Dedifferentiated amniotic fluid mesenchymal stem cell (primary cell): ENCODE results near the gene TFB2M.

Experiments
- DNase-seq: peaks from one replicate; pipeline ENCODE4 v3.0.0-alpha.2; 2016; ENCODE audit errors: extremely low spot score

Gene TFB2M

GRCh38 chr1:246513619-246514343, 52.3 kb downstream of the TFB2M start:
- DNase-seq: no peak

- DNase-seq: no peak
These were observed 53.0 kb downstream of the TFB2M start for GRCh38 chr1:246513041-246513440.

- no peak for DNase-seq
These were observed 53.4 kb downstream of the TFB2M start for GRCh38 chr1:246512635-246513034.

GRCh38 chr1:246512230-246512629, 53.8 kb downstream of the TFB2M start:
- no peak for DNase-seq

- no peak for DNase-seq
These were observed 54.9 kb downstream of the TFB2M start for GRCh38 chr1:246511203-246511602.

- DNase-seq: no peak
These were observed 55.7 kb downstream of the TFB2M start for GRCh38 chr1:246510147-246511030.

- DNase-seq: no peak
These were observed 57.0 kb downstream of the TFB2M start for GRCh38 chr1:246508897-246509688.

- DNase-seq: peak; percentile 58
These were observed 59.2 kb downstream of the TFB2M start, which contains the start of gene SMYD3 for GRCh38 chr1:246506674-246507481. SMYD3 (minus strand) TSS chr1:246507279.

GRCh38 chr1:246506367-246506673, 59.7 kb downstream of the TFB2M start:
- no peak for DNase-seq

- DNase-seq: peak; percentile 19
These were observed 62.7 kb downstream of the TFB2M start for GRCh38 chr1:246503341-246503740.

- peak; percentile 81 for DNase-seq
These were observed 68.6 kb downstream of the TFB2M start for GRCh38 chr1:246497331-246497915.

GRCh38 chr1:246492611-246493245, 73.3 kb downstream of the TFB2M start:
- DNase-seq: peak; percentile 88

- no peak for DNase-seq
These were observed 74.5 kb downstream of the TFB2M start for GRCh38 chr1:246491551-246492053.
